D721Med (cell line): ENCODE measurements around the gene RETREG1.
"Not testable (repeated sequence)": the region's sequence is repeated elsewhere in the genome, so short reads cannot be mapped to it uniquely, and the experiment has no call there.

Experiments
- DNase-seq: peaks from one replicate; pipeline ENCODE4 v3.0.0; 2011; ENCODE audit warnings: low spot score; ENCODE audit not compliant: insufficient read length
- FAIRE-seq: peaks from 2 replicates; lab custom pipeline; 2011; peaks lifted over from hg19 to GRCh38; lab: Jason Lieb, UNC
- TF ChIP-seq, protein P1 (sequence below): IDR thresholded peaks from 2 replicates; pipeline ENCODE4 v1.5.1; 2012; ENCODE audit warnings: mild to moderate bottlenecking, control low read depth; ENCODE audit not compliant: insufficient read depth; ENCODE audit errors: missing control alignments

The RETREG1 gene

DNA sequence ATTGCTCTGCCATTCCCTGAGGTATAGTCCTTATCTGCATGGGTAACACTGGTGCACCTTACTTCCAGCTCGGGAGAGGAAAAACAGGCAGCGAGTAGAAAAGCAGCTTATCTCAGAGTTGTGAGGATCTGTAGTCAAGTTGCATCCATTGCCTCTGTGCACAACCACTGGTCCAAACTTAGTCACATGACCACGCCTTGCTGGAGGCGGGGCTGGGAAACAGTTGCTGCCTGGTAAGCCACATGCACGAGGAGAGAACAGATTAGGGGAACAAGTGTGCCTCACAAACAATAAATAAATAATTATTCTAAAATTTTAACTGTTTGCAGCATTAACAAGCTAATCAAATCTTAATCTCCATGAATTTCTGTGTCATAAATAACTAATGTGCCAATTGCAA, 169.8 kb downstream of the RETREG1 start:
- FAIRE-seq = peak; percentile 67
- DNase-seq = no peak

DNA sequence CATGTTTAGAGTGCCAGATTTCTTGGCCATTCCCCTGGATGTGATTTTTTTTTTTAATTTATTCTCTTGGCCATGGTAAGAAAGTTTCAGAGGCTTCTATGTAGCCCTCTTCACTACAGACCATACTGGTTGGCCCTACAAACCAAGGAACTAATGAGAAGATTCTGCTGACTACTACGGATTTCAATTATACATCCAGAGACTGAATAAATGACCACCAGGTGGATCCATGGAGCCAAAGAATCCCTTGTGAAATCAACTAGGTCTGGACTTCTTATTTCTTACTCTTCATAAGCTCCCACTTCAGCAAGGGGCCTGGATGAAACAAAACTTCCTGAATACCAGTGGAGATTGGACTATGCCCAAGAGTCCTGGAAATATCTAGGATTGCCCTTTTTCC, 178.8 kb downstream of the RETREG1 start:
- TF ChIP-seq, protein P1, sequence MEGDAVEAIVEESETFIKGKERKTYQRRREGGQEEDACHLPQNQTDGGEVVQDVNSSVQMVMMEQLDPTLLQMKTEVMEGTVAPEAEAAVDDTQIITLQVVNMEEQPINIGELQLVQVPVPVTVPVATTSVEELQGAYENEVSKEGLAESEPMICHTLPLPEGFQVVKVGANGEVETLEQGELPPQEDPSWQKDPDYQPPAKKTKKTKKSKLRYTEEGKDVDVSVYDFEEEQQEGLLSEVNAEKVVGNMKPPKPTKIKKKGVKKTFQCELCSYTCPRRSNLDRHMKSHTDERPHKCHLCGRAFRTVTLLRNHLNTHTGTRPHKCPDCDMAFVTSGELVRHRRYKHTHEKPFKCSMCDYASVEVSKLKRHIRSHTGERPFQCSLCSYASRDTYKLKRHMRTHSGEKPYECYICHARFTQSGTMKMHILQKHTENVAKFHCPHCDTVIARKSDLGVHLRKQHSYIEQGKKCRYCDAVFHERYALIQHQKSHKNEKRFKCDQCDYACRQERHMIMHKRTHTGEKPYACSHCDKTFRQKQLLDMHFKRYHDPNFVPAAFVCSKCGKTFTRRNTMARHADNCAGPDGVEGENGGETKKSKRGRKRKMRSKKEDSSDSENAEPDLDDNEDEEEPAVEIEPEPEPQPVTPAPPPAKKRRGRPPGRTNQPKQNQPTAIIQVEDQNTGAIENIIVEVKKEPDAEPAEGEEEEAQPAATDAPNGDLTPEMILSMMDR = no peak
- DNase-seq (no peak), FAIRE-seq (no peak)

More for the DNA sequence above, 169.8 kb downstream of the RETREG1 start:
- TF ChIP-seq, protein P1 = no peak

DNA sequence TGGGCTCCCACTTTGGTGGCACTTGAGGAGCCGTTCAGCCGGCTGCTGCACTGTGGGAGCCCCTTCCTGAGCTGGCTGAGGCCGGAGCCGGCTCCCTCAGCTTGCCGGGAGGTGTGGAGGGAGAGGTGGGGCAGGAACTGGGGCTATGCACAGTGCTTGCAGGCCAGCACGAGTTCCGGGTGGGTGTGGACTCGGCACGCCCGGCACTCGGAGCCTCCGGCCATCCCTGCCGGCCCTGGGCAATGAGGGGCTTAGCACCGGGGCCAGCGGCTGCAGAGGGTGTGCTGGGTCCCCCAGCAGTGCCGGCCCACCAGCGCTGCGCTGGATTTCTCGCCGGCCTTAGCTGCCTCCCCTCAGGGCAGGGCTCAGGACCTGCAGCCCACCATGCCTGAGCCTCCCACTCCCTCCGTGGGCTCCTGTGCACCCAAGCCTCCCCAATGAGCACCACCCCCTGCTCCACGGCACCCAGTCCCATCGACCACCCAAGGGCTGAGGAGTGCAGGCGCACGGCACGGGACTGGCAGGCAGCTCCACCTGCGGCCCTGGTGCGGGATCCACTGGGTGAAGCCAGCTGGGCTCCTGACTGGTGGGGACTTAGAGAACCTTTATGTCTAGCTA, 180.6 kb downstream of the RETREG1 start:
- FAIRE-seq, DNase-seq: not testable (repeated sequence)

DNA sequence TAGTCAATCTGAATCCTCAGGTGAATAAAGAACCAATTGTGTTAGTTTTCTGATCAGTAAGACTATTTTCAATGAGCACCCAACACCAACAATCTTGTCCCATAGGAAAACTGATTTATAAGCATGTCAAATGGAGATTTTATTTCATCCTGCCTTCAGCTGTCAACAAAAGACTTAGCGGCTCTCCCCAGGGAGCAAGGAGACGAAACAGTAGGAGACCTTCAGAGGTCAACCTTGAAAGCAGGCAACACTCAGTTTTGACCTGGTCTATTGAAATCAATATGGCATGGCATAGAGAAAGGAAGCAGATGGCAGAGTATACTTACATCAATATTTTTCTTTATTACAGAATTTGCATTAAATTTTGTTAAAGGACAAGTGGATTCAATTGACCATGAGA, 185.3 kb downstream of the RETREG1 start:
- DNase-seq = no peak
- TF ChIP-seq, protein P1 = no peak
- no peak for FAIRE-seq

DNA sequence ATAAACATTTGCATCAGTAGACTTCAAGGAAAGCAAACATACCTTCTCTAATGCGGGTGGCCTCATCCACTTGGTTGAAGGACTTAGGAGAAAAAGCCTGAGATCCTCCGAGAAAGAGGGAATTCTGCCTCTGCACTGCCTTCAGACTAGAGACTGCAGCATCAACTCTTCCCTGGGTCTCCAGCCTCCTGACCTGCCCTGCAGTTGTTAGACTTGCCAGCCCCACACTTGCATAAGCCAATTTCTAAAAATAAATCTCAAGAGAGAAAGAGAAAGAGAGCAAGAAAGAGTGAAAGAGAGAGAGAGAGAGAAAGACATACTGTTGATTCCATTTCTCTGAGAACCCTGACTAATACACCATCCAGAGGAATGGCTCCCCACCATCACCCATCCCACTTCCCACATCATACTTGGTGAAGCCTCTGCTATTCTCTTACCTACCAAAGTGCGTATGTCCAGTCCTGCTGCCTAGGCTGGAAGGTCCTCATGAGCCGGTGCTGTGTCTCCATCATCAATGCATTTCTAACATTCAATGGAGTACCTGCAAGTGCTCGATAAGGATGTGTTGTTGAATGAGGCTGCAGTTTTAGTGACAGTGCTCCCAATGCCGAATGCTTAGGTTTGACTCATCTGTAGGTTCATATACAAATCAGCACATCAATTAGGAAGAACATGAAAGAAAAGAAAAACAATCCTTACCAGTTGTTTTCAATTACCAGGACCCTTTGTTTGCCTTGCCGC, 186.3 kb downstream of the RETREG1 start:
- DNase-seq (no peak), FAIRE-seq (no peak)
- TF ChIP-seq, protein P1 = no peak

DNA sequence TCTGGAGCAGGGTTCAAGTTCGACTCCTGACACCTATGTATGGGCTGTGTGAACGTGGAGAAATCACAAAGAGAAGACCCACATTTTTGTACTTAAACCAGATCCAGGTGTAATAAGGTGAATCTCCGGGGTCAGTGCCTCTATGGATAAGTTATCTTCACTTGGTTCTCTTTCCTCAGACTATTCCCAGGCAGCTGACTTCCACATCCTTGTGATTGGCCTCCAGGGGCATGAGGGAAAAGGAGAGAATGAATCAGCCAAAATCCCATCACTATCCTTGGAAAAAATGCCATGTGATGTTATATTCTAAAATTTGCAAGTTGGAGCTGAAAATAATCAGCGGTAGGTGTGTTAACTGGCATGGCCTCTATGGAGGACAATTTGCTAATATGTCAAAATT, 188.4 kb downstream of the RETREG1 start:
- TF ChIP-seq, protein P1 = no peak
- DNase-seq (no peak), FAIRE-seq (no peak)

DNA sequence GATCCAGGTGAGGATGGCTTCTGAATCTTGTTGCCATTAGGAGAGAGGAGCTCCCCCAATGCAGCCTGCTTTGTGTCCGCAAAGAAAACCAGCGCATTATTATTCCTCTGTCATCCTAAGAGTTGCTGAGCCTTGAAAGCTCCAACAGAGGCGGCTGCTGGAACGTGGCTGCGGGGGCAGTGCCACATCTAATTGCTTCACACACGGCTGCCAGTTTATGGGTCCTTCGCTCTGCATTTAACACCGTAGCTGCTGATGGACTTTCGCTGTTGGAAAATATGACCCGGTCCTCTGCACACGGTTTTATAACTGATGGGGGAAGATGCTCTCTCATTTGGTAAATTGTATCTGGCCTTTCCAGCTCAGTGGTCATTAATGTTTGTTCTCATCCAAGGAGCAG, 189.2 kb downstream of the RETREG1 start:
- no peak for FAIRE-seq
- DNase-seq = no peak

More for the DNA sequence above, 189.2 kb downstream of the RETREG1 start:
- TF ChIP-seq, protein P1 = no peak
